Gastroesophageal sphincter (tissue), 4 donors: ENCODE data around the gene DHDH. TPM values are rescaled to one million over a fixed set of nuclear protein-coding genes. Genes with fewer than 3 reads are reported as not detected.

ENCODE experiments used
- ATAC-seq: fragments of 150-250 bp; one replicate; pipeline ENCODE4 v1.9.1; 2016; ENCODE audit warnings: mild to moderate bottlenecking, moderate library complexity
- H3K27ac ChIP-seq, 4 donors: fragments of 200-600 bp; sonication (generic) in 3 of 4; 1 replicate in 3 of 4; 2 replicates in 1 of 4; pipeline ENCODE4 v1.5.1; 2016 to 2019
- H3K27me3 ChIP-seq: fragments of 200-600 bp; sonication (generic); one replicate; pipeline ENCODE4 v1.5.1; 2019
- H3K36me3 ChIP-seq, 2 donors: fragments of 200-600 bp; sonication (generic); one replicate each; pipeline ENCODE4 v1.5.1; 2019; ENCODE audit warnings: control low read depth in 1 of 2
- H3K4me1 ChIP-seq, 3 donors: fragments of 200-600 bp; sonication (generic); 1 replicate in 2 of 3; 2 replicates in 1 of 3; pipeline ENCODE4 v1.5.1; 2016 to 2019; ENCODE audit warnings: control low read depth in 2 of 3
- H3K4me3 ChIP-seq, 2 donors: fragments of 200-600 bp; sonication (generic); one replicate each; pipeline ENCODE4 v1.5.1; 2019; ENCODE audit warnings: mild to moderate bottlenecking in 1 of 2, moderate library complexity in 1 of 2
- H3K9me3 ChIP-seq, 3 donors: fragments of 200-600 bp; sonication (generic); one replicate each; pipeline ENCODE4 v1.5.1; 2017 to 2019; ENCODE audit warnings: control low read depth in 2 of 3
- EP300 ChIP-seq: sonication (generic); formaldehyde crosslinking; IDR thresholded peaks from one replicate; pipeline ENCODE4 v1.6.1; 2017; ENCODE audit warnings: antibody characterized with exemption, mild to moderate bottlenecking
- POLR2A ChIP-seq, 2 donors: fragments of 450-650 bp; IDR thresholded peaks; one replicate each; pipeline ENCODE4 v1.6.1; 2017; ENCODE audit warnings: antibody characterized with exemption in 2 of 2, mild to moderate bottlenecking in 2 of 2, moderate library complexity in 1 of 2
- POLR2AphosphoS5 ChIP-seq: sonication (generic); formaldehyde crosslinking; IDR thresholded peaks from one replicate; pipeline ENCODE4 v1.6.1; 2017; ENCODE audit warnings: antibody characterized with exemption
- WGBS, 2 donors: methylation state at CpG; one replicate each; pipeline ENCODE4 v1.1.5; 2018; ENCODE audit warnings: low coverage in 1 of 2; 5-methylcytosine and 5-hydroxymethylcytosine counted together
- small RNA-seq, 4 donors: library from RNA; depleted of rRNA; stranded (forward); fragments of <200 nt; gene quantifications; one replicate each; pipeline ENCODE3, GENCODE V24; 2016
- total RNA-seq, 4 donors: library from RNA; depleted of rRNA; stranded (reverse); fragments of >200 nt; gene quantifications; one replicate each; pipeline ENCODE4 v1.1.0, GENCODE V29; 2016
- TF ChIP-seq, protein P1 (sequence below), 4 experiments: fragments of 200-600 bp in 2 of 4; fragments of 450-650 bp in 2 of 4; sonication (generic) in 1 of 4; IDR thresholded peaks; one replicate each; pipeline ENCODE4 v1.5.1; 2017 to 2019; ENCODE audit warnings: antibody characterized with exemption in 4 of 4, mild to moderate bottlenecking in 2 of 4, moderate library complexity in 2 of 4

Gene DHDH
- total RNA-seq, 4 donors from 2014 or later = 0.81 TPM; not detected in 3

DNA sequence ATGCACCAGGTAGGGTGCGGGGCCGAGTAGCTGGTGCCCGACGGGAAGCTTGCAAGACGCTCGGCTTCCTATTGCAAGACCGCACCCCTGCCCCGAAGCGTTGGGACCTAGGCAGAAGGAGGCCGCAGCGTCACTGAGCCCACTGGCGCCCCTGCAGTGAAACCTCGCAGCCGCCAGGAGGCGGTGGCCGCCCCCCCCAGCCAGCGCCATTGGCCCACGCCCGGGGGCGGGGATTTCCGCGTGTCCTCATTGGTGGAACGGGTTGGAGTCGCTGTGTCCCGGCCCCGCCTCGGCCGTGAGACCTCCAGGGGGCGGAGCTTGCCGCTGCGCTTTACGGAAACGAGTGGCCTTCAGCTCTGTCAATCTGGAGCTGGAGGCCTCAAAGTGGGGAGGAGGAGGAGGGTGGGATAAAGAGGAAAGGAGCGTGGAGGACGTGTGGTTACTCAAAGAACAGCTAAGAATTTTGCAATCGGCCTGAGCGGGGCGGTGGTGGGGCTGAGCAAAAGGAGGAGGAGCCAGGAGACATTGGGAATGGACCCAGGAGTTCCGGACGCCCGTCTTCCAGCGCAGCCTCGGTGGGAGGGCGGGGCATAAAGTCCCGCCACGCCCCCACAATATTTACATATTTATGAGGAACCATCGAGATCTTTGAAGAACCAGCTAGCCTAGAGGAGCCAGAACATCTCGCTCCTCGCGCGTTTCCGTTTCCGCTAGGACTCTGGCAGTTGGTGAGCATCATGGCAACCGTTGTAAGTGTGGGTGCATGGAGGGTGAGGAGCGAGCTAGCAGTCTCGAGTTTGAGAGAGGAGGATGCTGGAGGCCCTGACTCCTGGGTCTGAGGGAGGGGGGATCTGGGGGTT lies 59.9 kb downstream of the DHDH start, which contains the start of the genes GYS1 and RUVBL2:
Gene GYS1 (minus strand): TSS at position 135 of the 860 bp plus-strand sequence. CDS start 197 bp downstream, outside the sequence.
Gene RUVBL2 (plus strand): TSS at position 713 of the 860 bp plus-strand sequence. CDS start 25 bp downstream, at position 738.
- no peaks in the 10 kb centered on the region for H3K27me3 ChIP-seq
- peaks cover 0 to 46% (median 29%) of the 10 kb centered on the region in 3 donors for H3K4me1 ChIP-seq
- peaks cover 0 to 26% of the 10 kb centered on the region in 2 donors for H3K36me3 ChIP-seq
- 0 to 1% methylated on average over 7 to 16 of the region's 56 CpGs for WGBS, 2 donors
- peak; percentile 96 for ATAC-seq
- peak within 1 kb of the TSS; percentile 93 to 95 (median 94) for H3K27ac ChIP-seq
- no peaks in the 10 kb centered on the region for H3K9me3 ChIP-seq
- peak; percentile 97 for TF ChIP-seq POLR2A (IDR thresholded peaks at IDR 0.05)
- TF ChIP-seq EP300 = no peak
- TF ChIP-seq, protein P1, sequence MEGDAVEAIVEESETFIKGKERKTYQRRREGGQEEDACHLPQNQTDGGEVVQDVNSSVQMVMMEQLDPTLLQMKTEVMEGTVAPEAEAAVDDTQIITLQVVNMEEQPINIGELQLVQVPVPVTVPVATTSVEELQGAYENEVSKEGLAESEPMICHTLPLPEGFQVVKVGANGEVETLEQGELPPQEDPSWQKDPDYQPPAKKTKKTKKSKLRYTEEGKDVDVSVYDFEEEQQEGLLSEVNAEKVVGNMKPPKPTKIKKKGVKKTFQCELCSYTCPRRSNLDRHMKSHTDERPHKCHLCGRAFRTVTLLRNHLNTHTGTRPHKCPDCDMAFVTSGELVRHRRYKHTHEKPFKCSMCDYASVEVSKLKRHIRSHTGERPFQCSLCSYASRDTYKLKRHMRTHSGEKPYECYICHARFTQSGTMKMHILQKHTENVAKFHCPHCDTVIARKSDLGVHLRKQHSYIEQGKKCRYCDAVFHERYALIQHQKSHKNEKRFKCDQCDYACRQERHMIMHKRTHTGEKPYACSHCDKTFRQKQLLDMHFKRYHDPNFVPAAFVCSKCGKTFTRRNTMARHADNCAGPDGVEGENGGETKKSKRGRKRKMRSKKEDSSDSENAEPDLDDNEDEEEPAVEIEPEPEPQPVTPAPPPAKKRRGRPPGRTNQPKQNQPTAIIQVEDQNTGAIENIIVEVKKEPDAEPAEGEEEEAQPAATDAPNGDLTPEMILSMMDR (IDR thresholded peaks at IDR 0.05) = peak in 3 of 4 experiments; percentile 96 to 100 (median 99)
- TF ChIP-seq POLR2AphosphoS5 = peak; percentile 98
- H3K4me3 ChIP-seq = peak within 1 kb of the TSS; percentile 66 to 81

DNA sequence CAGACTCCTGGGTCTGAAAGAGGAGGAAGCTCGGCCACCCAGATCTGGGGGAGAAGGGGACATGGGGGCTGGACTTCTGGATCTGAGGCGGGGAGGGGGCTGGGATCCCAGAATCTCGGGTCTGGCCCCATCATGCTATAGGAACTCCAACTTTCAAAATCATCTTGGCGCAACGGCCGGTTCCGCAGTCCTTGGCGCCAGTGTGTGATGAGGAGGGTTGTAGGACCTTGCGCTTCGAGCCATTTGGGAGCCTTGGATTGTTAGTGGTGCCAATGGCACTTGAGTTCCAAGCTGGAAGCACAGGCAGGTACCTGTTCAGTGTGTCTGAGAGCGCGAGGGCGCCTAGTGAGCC lies 60.5 kb downstream of the DHDH start:
- TF ChIP-seq POLR2A (IDR thresholded peaks at IDR 0.05) = no peak
- TF ChIP-seq, protein P1 (IDR thresholded peaks at IDR 0.05) = no peak
- TF ChIP-seq EP300 = no peak
- no peak for TF ChIP-seq POLR2AphosphoS5

More for the DNA sequence above, 60.5 kb downstream of the DHDH start:
- H3K36me3 ChIP-seq = peaks cover 0 to 19% of the 10 kb centered on the region in 2 donors
- peaks cover 0 to 46% (median 29%) of the 10 kb centered on the region in 3 donors for H3K4me1 ChIP-seq
- peak overlapping the region; percentile 63 to 95 (median 94) for H3K27ac ChIP-seq
- 0% methylated on average over 10 to 11 of the region's 13 CpGs for WGBS, 2 donors
- peak overlapping the region; percentile 31 to 66 for H3K4me3 ChIP-seq
- H3K27me3 ChIP-seq = no peaks in the 10 kb centered on the region
- no peaks in the 10 kb centered on the region for H3K9me3 ChIP-seq
- ATAC-seq = no peak

Small RNA genes lying within 50 kb of the gene (small RNA-seq; reads per million reads assigned to genes)
- gene AC026803.1 = 0 reads per million in 4 donors

Other genes with a start within 250 kb of the DHDH start
- 1 to 10 TPM in 1 of 4 donors, not detected in 3; 3.4 TPM for gene FUT2, start 237.7 kb upstream of the DHDH start, total RNA-seq
- 1 to 10 TPM in 2 of 4 donors, under 1 TPM in 2; 0.25 to 3.7 (median 1.3) TPM for gene MAMSTR, start 214.0 kb upstream of the DHDH start, total RNA-seq
- 10 to 100 TPM in 3 of 4 donors, 1 to 10 TPM in 1; 9.8 to 16.4 (median 10.3) TPM for gene RASIP1, start 193.1 kb upstream of the DHDH start, total RNA-seq
- gene IZUMO1, start 186.8 kb upstream of the DHDH start, total RNA-seq = under 1 TPM in 1 of 4 donors, not detected in 3; 0.27 TPM
- gene FUT1, start 181.1 kb upstream of the DHDH start, total RNA-seq = 1 to 10 TPM in 3 of 4 donors, under 1 TPM in 1; 0.54 to 3.5 (median 2.6) TPM
- not detected for gene FGF21, start 178.2 kb upstream of the DHDH start, total RNA-seq
- 10 to 100 TPM; 46.6 to 77.8 (median 57.8) TPM for gene BCAT2, start 122.7 kb upstream of the DHDH start, total RNA-seq
- gene HSD17B14, start 97.2 kb upstream of the DHDH start, total RNA-seq = 10 to 100 TPM in 2 of 4 donors, 1 to 10 TPM in 2; 5.3 to 12.5 (median 8.2) TPM
- gene PLEKHA4, start 65.1 kb upstream of the DHDH start, total RNA-seq = 10 to 100 TPM; 11.4 to 29.2 (median 18.1) TPM
- gene PPP1R15A, start 61.3 kb upstream of the DHDH start, total RNA-seq = 10 to 100 TPM; 53.9 to 70.0 (median 60.9) TPM
- 1 to 10 TPM in 1 of 4 donors, not detected in 3; 2.0 TPM for gene TULP2, start 35.0 kb upstream of the DHDH start, total RNA-seq
- gene NUCB1, start 33.4 kb upstream of the DHDH start, total RNA-seq = 100 to 1,000 TPM; 188 to 326 (median 279) TPM
- gene BAX, start 21.2 kb downstream of the DHDH start, total RNA-seq = 10 to 100 TPM; 31.5 to 40.8 (median 34.8) TPM
- gene FTL, start 31.6 kb downstream of the DHDH start, total RNA-seq = 1,000 to 10,000 TPM; 2,478 to 4,094 (median 2,824) TPM
- 10 to 100 TPM; 22.1 to 44.4 (median 38.5) TPM for gene GYS1, start 59.6 kb downstream of the DHDH start, total RNA-seq
- gene RUVBL2, start 60.2 kb downstream of the DHDH start, total RNA-seq = 10 to 100 TPM; 69.4 to 96.5 (median 84.2) TPM
- not detected for gene LHB, start 83.4 kb downstream of the DHDH start, total RNA-seq
- not detected for gene CGB3, start 90.6 kb downstream of the DHDH start, total RNA-seq
- gene CGB2, start 98.2 kb downstream of the DHDH start, total RNA-seq = not detected
- gene CGB1, start 103.2 kb downstream of the DHDH start, total RNA-seq = not detected
- gene CGB5, start 110.1 kb downstream of the DHDH start, total RNA-seq = not detected
- gene CGB8, start 115.4 kb downstream of the DHDH start, total RNA-seq = not detected
- gene CGB7, start 124.0 kb downstream of the DHDH start, total RNA-seq = not detected
- gene NTF4, start 131.1 kb downstream of the DHDH start, total RNA-seq = under 1 TPM in 1 of 4 donors, not detected in 3; 0.37 TPM
- not detected for gene KCNA7, start 139.0 kb downstream of the DHDH start, total RNA-seq
- gene SNRNP70, start 151.8 kb downstream of the DHDH start, total RNA-seq = 100 to 1,000 TPM in 3 of 4 donors, 10 to 100 TPM in 1; 77.4 to 323 (median 192) TPM
- gene LIN7B, start 180.7 kb downstream of the DHDH start, total RNA-seq = 10 to 100 TPM in 3 of 4 donors, 1 to 10 TPM in 1; 6.5 to 19.8 (median 13.2) TPM
- gene C19orf73, start 185.4 kb downstream of the DHDH start, total RNA-seq = 1 to 10 TPM in 1 of 4 donors, not detected in 3; 1.8 TPM
- 1 to 10 TPM; 3.6 to 7.6 (median 5.0) TPM for gene PPFIA3, start 185.8 kb downstream of the DHDH start, total RNA-seq
- gene HRC, start 221.7 kb downstream of the DHDH start, total RNA-seq = 1 to 10 TPM; 1.1 to 3.9 (median 1.8) TPM
- 10 to 100 TPM; 16.3 to 38.5 (median 17.3) TPM for gene TRPM4, start 224.1 kb downstream of the DHDH start, total RNA-seq